K562 (cell line): Measurements from ENCODE around the gene N4BP2. TPM values are rescaled to one million over a fixed set of nuclear protein-coding genes. Genes with fewer than 3 reads are reported as not detected.

Source experiments
- CXXC5 ChIP-seq: fragments of 250-450 bp; sonication (Bioruptor Pico); IDR thresholded peaks from 2 replicates; pipeline ENCODE4 v1.8.0; 2022; ENCODE audit warnings: inconsistent platforms, mild to moderate bottlenecking, moderate library complexity
- EGR1 ChIP-seq: fragments of 450-650 bp; conservative IDR thresholded peaks from 2 replicates; pipeline ENCODE4 v1.6.1; 2017; ENCODE audit warnings: mild to moderate bottlenecking
- ELF2 ChIP-seq: fragments of 250-450 bp; sonication (Bioruptor Pico); IDR thresholded peaks from 2 replicates; pipeline ENCODE4 v1.5.0; 2021; ENCODE audit warnings: mild to moderate bottlenecking
- PBX2 ChIP-seq, 2 experiments: IDR thresholded peaks in 1 of 2; conservative IDR thresholded peaks in 1 of 2; 2 replicates each; pipeline ENCODE4 v1.6.1; 2016; ENCODE audit warnings: low read depth in 2 of 2, mild to moderate bottlenecking in 1 of 2, missing compliant biosample characterization in 1 of 2, missing genetic modification characterization in 1 of 2, moderate library complexity in 1 of 2
- RBM34 ChIP-seq: fragments of 200-400 bp; formaldehyde crosslinking; IDR thresholded peaks from 2 replicates; pipeline ENCODE4 v1.6.1; 2018; ENCODE audit warnings: low read length, borderline replicate concordance; ENCODE audit not compliant: insufficient read depth
- SMARCA4 ChIP-seq: fragments of 450-650 bp; IDR thresholded peaks from 2 replicates; pipeline ENCODE4 v1.6.1; 2016
- TCF15 ChIP-seq: fragments of 250-450 bp; sonication (Bioruptor Pico); IDR thresholded peaks from 2 replicates; pipeline ENCODE4 v1.8.0; 2022; ENCODE audit warnings: moderate library complexity, mild to moderate bottlenecking, inconsistent platforms
- polyA plus RNA-seq, 8 experiments: library from polyadenylated mRNA; depleted of rRNA in 4 of 8; stranded (reverse) in 5 of 8; unstranded in 3 of 8; fragments of >200 nt; fragmentation: Nextera tagmentation in 2 of 8; fragmentation: Illumina TruSeq in 1 of 8; extraction: Ambion mirVana in 2 of 8; extraction: Trizol in 1 of 8; gene quantifications; 2 replicates each; pipeline versions ENCODE4 v1.2.1 to v1.2.3, GENCODE V29; 2011 to 2014; ENCODE audit warnings: inconsistent platforms in 1 of 8, missing spikeins in 1 of 8
- total RNA-seq, 7 experiments: library from RNA; depleted of rRNA in 6 of 7; stranded (reverse); fragments of >200 nt in 6 of 7; fragmentation: Illumina TruSeq in 2 of 7; extraction: Trizol in 2 of 7; gene quantifications; 2 replicates each; pipeline versions ENCODE4 v1.2.1 to v1.2.3, GENCODE V29; 2011 to 2021; ENCODE audit warnings: low replicate concordance in 1 of 7
- TF ChIP-seq, protein P1 (sequence below), 2 experiments: fragments of 450-650 bp; formaldehyde crosslinking in 1 of 2; IDR thresholded peaks; 2 replicates each; pipeline versions ENCODE4 v1.4.0 to v1.6.1; 2014 to 2020; ENCODE audit warnings: mild to moderate bottlenecking in 2 of 2, borderline replicate concordance in 1 of 2, low read depth in 1 of 2
- TF ChIP-seq, protein P2 (sequence below), 2 experiments: fragments of 450-650 bp; conservative IDR thresholded peaks; 2 replicates each; pipeline ENCODE4 v1.6.1; 2017; ENCODE audit warnings: mild to moderate bottlenecking in 2 of 2, moderate library complexity in 2 of 2
- TF ChIP-seq, protein P3 (sequence below): fragments of 450-650 bp; IDR thresholded peaks from 2 replicates; pipeline ENCODE4 v1.6.1; 2018; ENCODE audit not compliant: partially characterized antibody

N4BP2 gene
- total and polyA plus RNA-seq, 9 of the 15 experiments (the other 6 are each of a cell fraction or from before 2014, with no cell fraction given), result 2.7 to 12.6 (median 7.6) TPM

DNA sequence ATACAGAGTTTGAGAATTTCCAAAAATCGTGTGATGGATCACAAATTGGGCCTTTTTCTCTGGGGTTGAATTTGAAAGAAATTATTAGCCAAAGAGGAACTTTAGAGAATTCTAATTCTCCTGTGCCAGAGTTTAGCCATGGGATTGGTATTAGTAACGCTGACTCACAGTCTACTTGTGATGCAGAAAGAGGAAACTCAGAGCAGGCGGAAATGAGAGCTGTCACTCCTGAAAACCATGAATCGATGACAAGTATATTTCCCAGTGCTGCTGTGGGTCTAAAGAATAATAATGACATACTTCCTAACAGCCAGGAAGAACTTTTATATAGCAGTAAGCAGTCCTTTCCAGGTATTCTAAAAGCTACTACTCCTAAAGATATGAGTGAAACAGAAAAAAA lies 64.9 kb downstream of the N4BP2 start (continued):
- TF ChIP-seq, protein P1, sequence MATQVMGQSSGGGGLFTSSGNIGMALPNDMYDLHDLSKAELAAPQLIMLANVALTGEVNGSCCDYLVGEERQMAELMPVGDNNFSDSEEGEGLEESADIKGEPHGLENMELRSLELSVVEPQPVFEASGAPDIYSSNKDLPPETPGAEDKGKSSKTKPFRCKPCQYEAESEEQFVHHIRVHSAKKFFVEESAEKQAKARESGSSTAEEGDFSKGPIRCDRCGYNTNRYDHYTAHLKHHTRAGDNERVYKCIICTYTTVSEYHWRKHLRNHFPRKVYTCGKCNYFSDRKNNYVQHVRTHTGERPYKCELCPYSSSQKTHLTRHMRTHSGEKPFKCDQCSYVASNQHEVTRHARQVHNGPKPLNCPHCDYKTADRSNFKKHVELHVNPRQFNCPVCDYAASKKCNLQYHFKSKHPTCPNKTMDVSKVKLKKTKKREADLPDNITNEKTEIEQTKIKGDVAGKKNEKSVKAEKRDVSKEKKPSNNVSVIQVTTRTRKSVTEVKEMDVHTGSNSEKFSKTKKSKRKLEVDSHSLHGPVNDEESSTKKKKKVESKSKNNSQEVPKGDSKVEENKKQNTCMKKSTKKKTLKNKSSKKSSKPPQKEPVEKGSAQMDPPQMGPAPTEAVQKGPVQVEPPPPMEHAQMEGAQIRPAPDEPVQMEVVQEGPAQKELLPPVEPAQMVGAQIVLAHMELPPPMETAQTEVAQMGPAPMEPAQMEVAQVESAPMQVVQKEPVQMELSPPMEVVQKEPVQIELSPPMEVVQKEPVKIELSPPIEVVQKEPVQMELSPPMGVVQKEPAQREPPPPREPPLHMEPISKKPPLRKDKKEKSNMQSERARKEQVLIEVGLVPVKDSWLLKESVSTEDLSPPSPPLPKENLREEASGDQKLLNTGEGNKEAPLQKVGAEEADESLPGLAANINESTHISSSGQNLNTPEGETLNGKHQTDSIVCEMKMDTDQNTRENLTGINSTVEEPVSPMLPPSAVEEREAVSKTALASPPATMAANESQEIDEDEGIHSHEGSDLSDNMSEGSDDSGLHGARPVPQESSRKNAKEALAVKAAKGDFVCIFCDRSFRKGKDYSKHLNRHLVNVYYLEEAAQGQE (IDR thresholded peaks at IDR 0.05; ENCODE audit: borderline replicate concordance), result 0 out of 2 replicates have a peak, but pooled peaks have one; percentile 16
- TF ChIP-seq, protein P1 (CRISPR knock-in tag; IDR thresholded peaks at IDR 0.05; ENCODE audit: low read depth), result no peak
- TF ChIP-seq CXXC5 (CRISPR knock-in tag), result no peak
- TF ChIP-seq, protein P2, sequence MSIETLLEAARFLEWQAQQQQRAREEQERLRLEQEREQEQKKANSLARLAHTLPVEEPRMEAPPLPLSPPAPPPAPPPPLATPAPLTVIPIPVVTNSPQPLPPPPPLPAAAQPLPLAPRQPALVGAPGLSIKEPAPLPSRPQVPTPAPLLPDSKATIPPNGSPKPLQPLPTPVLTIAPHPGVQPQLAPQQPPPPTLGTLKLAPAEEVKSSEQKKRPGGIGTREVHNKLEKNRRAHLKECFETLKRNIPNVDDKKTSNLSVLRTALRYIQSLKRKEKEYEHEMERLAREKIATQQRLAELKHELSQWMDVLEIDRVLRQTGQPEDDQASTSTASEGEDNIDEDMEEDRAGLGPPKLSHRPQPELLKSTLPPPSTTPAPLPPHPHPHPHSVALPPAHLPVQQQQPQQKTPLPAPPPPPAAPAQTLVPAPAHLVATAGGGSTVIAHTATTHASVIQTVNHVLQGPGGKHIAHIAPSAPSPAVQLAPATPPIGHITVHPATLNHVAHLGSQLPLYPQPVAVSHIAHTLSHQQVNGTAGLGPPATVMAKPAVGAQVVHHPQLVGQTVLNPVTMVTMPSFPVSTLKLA (conservative IDR thresholded peaks at IDR 0.05), result peak in 1 of 2 experiments; percentile 35; a peak in 1 of 4 replicates
- peak; percentile 57 for TF ChIP-seq SMARCA4
- no peak for TF ChIP-seq EGR1
- no peak for TF ChIP-seq TCF15 (CRISPR knock-in tag)
- TF ChIP-seq PBX2 (CRISPR knock-in tag; IDR thresholded peaks at IDR 0.05; ENCODE audit: low read depth), result peak; percentile 66
- peak; percentile 86 for TF ChIP-seq PBX2 (tag; conservative IDR thresholded peaks at IDR 0.05; ENCODE audit: low read depth)
- TF ChIP-seq ELF2, result no peak
- TF ChIP-seq, protein P3, sequence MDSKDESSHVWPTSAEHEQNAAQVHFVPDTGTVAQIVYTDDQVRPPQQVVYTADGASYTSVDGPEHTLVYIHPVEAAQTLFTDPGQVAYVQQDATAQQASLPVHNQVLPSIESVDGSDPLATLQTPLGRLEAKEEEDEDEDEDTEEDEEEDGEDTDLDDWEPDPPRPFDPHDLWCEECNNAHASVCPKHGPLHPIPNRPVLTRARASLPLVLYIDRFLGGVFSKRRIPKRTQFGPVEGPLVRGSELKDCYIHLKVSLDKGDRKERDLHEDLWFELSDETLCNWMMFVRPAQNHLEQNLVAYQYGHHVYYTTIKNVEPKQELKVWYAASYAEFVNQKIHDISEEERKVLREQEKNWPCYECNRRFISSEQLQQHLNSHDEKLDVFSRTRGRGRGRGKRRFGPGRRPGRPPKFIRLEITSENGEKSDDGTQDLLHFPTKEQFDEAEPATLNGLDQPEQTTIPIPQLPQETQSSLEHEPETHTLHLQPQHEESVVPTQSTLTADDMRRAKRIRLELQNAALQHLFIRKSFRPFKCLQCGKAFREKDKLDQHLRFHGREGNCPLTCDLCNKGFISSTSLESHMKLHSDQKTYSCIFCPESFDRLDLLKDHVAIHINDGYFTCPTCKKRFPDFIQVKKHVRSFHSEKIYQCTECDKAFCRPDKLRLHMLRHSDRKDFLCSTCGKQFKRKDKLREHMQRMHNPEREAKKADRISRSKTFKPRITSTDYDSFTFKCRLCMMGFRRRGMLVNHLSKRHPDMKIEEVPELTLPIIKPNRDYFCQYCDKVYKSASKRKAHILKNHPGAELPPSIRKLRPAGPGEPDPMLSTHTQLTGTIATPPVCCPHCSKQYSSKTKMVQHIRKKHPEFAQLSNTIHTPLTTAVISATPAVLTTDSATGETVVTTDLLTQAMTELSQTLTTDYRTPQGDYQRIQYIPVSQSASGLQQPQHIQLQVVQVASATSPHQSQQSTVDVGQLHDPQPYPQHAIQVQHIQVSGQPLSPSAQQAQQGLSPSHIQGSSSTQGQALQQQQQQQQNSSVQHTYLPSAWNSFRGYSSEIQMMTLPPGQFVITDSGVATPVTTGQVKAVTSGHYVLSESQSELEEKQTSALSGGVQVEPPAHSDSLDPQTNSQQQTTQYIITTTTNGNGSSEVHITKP, result no peak
- no peak for TF ChIP-seq RBM34
